Liver (tissue), 9 donors: ENCODE results near the gene FOXN3. TPM values are rescaled to one million over a fixed set of nuclear protein-coding genes. Genes with fewer than 3 reads are reported as not detected.
"Not testable (repeated sequence)": the region's sequence is repeated elsewhere in the genome, so short reads cannot be mapped to it uniquely, and the experiment has no call there.

Experiments
- DNase-seq: peaks from one replicate; pipeline ENCODE4 v3.0.0-alpha.2; 2017; ENCODE audit warnings: low spot score
- H3K27ac ChIP-seq, 2 donors: one replicate each; pipeline ENCODE4 v1.7.0; 2013; ENCODE audit warnings: inconsistent platforms in 2 of 2, low read length in 2 of 2, control low read depth in 1 of 2, low read depth in 1 of 2, mild to moderate bottlenecking in 1 of 2
- H3K27me3 ChIP-seq, 4 donors: one replicate each; pipeline versions ENCODE4 v1.6.1 to v1.7.0; 2013; ENCODE audit warnings: low read length in 3 of 4, inconsistent platforms in 1 of 4, mild to moderate bottlenecking in 1 of 4, moderate library complexity in 1 of 4; ENCODE audit not compliant: control insufficient read depth in 4 of 4, insufficient read depth in 4 of 4
- H3K36me3 ChIP-seq, 4 donors: one replicate each; pipeline versions ENCODE4 v1.6.1 to v1.7.0; 2013; ENCODE audit warnings: low read length in 3 of 4, mild to moderate bottlenecking in 3 of 4, low read depth in 1 of 4, moderate library complexity in 1 of 4; ENCODE audit not compliant: control insufficient read depth in 4 of 4, insufficient read depth in 3 of 4
- H3K4me1 ChIP-seq, 4 donors: one replicate each; pipeline versions ENCODE4 v1.6.1 to v1.7.0; 2013; ENCODE audit warnings: low read length in 3 of 4, mild to moderate bottlenecking in 3 of 4, moderate library complexity in 1 of 4; ENCODE audit not compliant: control insufficient read depth in 4 of 4, insufficient read depth in 4 of 4
- H3K4me3 ChIP-seq, 3 donors: one replicate each; pipeline versions ENCODE4 v1.6.1 to v1.7.0; 2013; ENCODE audit warnings: low read length in 3 of 3, control low read depth in 1 of 3, low read depth in 1 of 3, mild to moderate bottlenecking in 1 of 3
- H3K9ac ChIP-seq, 2 donors: one replicate each; pipeline ENCODE4 v1.7.0; 2013; ENCODE audit warnings: low read length in 2 of 2, mild to moderate bottlenecking in 2 of 2, moderate library complexity in 2 of 2, control low read depth in 1 of 2, low read depth in 1 of 2
- H3K9me3 ChIP-seq, 4 donors: one replicate each; pipeline versions ENCODE4 v1.6.1 to v1.7.0; 2013; ENCODE audit warnings: low read length in 3 of 4; ENCODE audit not compliant: control insufficient read depth in 4 of 4
- ATF3 ChIP-seq: IDR thresholded peaks from 2 replicates; pipeline ENCODE4 v1.6.1; 2016; ENCODE audit warnings: antibody characterized with exemption
- CTCF ChIP-seq: fragments of 150-350 bp; IDR thresholded peaks from 2 replicates; pipeline ENCODE4 v1.5.1; 2017; ENCODE audit warnings: improper control_type of control experiment, low read depth, low read length; ENCODE audit not compliant: missing input control
- EGR1 ChIP-seq, 2 donors: IDR thresholded peaks; 2 replicates each; pipeline ENCODE4 v1.6.1; 2016 to 2018; ENCODE audit warnings: antibody characterized with exemption in 2 of 2, low read depth in 2 of 2
- FOXA1 ChIP-seq: IDR thresholded peaks from 2 replicates; pipeline ENCODE4 v1.6.1; 2016; ENCODE audit warnings: antibody characterized with exemption
- FOXA2 ChIP-seq: IDR thresholded peaks from 2 replicates; pipeline ENCODE4 v1.6.1; 2016; ENCODE audit warnings: antibody characterized with exemption
- GABPA ChIP-seq, 2 donors: IDR thresholded peaks in 1 of 2; conservative IDR thresholded peaks in 1 of 2; 2 replicates each; pipeline ENCODE4 v1.6.1; 2016; ENCODE audit warnings: antibody characterized with exemption in 2 of 2, mild to moderate bottlenecking in 1 of 2, moderate library complexity in 1 of 2
- HNF4A ChIP-seq, 2 donors: conservative IDR thresholded peaks; 2 replicates each; pipeline ENCODE4 v1.6.1; 2016; ENCODE audit warnings: antibody characterized with exemption in 2 of 2, mild to moderate bottlenecking in 2 of 2
- HNF4G ChIP-seq: IDR thresholded peaks from 2 replicates; pipeline ENCODE4 v1.6.1; 2016; ENCODE audit warnings: antibody characterized with exemption
- JUND ChIP-seq, 2 donors: IDR thresholded peaks; 2 replicates each; pipeline ENCODE4 v1.6.1; 2016; ENCODE audit warnings: antibody characterized with exemption in 2 of 2
- MAX ChIP-seq: IDR thresholded peaks from 2 replicates; pipeline ENCODE4 v1.6.1; 2016; ENCODE audit warnings: antibody characterized with exemption
- NR2F2 ChIP-seq: IDR thresholded peaks from 2 replicates; pipeline ENCODE4 v1.6.1; 2016; ENCODE audit warnings: antibody characterized with exemption
- RAD21 ChIP-seq, 2 donors: IDR thresholded peaks; 2 replicates each; pipeline ENCODE4 v1.6.1; 2016; ENCODE audit warnings: antibody characterized with exemption in 2 of 2, mild to moderate bottlenecking in 2 of 2
- REST ChIP-seq: IDR thresholded peaks from 2 replicates; pipeline ENCODE4 v1.6.1; 2016; ENCODE audit warnings: antibody characterized with exemption, mild to moderate bottlenecking
- RXRA ChIP-seq, 2 donors: IDR thresholded peaks; 2 replicates each; pipeline ENCODE4 v1.6.1; 2017 to 2018; ENCODE audit warnings: antibody characterized with exemption in 2 of 2, mild to moderate bottlenecking in 1 of 2
- SP1 ChIP-seq: IDR thresholded peaks from 2 replicates; pipeline ENCODE4 v1.6.1; 2018; ENCODE audit warnings: antibody characterized with exemption, mild to moderate bottlenecking
- YY1 ChIP-seq: IDR thresholded peaks from 2 replicates; pipeline ENCODE4 v1.6.1; 2016; ENCODE audit warnings: antibody characterized with exemption, mild to moderate bottlenecking
- ZBTB33 ChIP-seq: IDR thresholded peaks from 2 replicates; pipeline ENCODE4 v1.6.1; 2016; ENCODE audit warnings: antibody characterized with exemption
- WGBS: extraction: QIAGEN DNeasy Blood & Tissue Kit; methylation state at CpG from one replicate; pipeline ENCODE4 v1.1.7; 2013; 5-methylcytosine and 5-hydroxymethylcytosine counted together
- polyA plus RNA-seq, 2 donors: library from polyadenylated mRNA; stranded (reverse) in 1 of 2; unstranded in 1 of 2; fragments of 200-250 nt in 1 of 2; fragments of >200 nt in 1 of 2; fragmentation: Nextera tagmentation in 1 of 2; extraction: Ambion mirVana in 1 of 2; gene quantifications; one replicate each; pipeline versions ENCODE4 v1.2.1 to v1.2.3, GENCODE V29; 2013 to 2015
- total RNA-seq, 2 donors: library from RNA; depleted of rRNA; stranded (reverse); fragments of >200 nt; gene quantifications; one replicate each; pipeline ENCODE4 v1.2.3, GENCODE V29; 2014
- donor health status: healthy.
- donor health status: healthy.
- donor health status: healthy.
- donor health status: healthy.
- donor health status: healthy.

FOXN3 gene
- total and polyA plus RNA-seq, 4 donors = 17.8 to 44.8 (median 35.3) TPM

- WGBS = 91% methylated on average over 5 of the region's 5 CpGs
- Histone ChIP-seq H3K27me3 (no peaks in the 10 kb centered on the region), H3K9me3 (no peaks in the 10 kb centered on the region), H3K4me3 (no peak overlapping the region), H3K27ac (no peak overlapping the region), H3K4me1 (no peaks in the 10 kb centered on the region), H3K9ac (no peak overlapping the region), H3K36me3 (no peaks in the 10 kb centered on the region)
- DNase-seq = no peak
- TF ChIP-seq SP1 = no peak
- no peak for TF ChIP-seq ZBTB33
- no peak for TF ChIP-seq YY1
- TF ChIP-seq FOXA1 = no peak
- no peak for TF ChIP-seq ATF3
- no peak for TF ChIP-seq EGR1 (IDR thresholded peaks at IDR 0.05; ENCODE audit: low read depth in 2 of 2)
- no peak for TF ChIP-seq NR2F2
- no peak for TF ChIP-seq CTCF
Observed at GRCh38 chr14:89155491-89155890, 261.5 kb downstream of the FOXN3 start.

GRCh38 chr14:89151693-89152092 is 265.3 kb downstream of the FOXN3 start:
- H3K4me1 ChIP-seq, DNase-seq, H3K27me3 ChIP-seq, H3K9ac ChIP-seq, H3K4me3 ChIP-seq, H3K36me3 ChIP-seq, H3K27ac ChIP-seq, H3K9me3 ChIP-seq: not testable (repeated sequence)
- WGBS = 91% methylated on average over 2 of the region's 2 CpGs

GRCh38 chr14:89146274-89146673 is 270.8 kb downstream of the FOXN3 start:
- Histone ChIP-seq H3K4me1 (no peaks in the 10 kb centered on the region), H3K4me3 (no peak overlapping the region), H3K27me3 (no peaks in the 10 kb centered on the region), H3K9me3 (no peaks in the 10 kb centered on the region), H3K9ac (no peak overlapping the region), H3K27ac (no peak overlapping the region), H3K36me3 (no peaks in the 10 kb centered on the region)
- no peak for DNase-seq
- no peak for TF ChIP-seq HNF4G
- no peak for TF ChIP-seq JUND (IDR thresholded peaks at IDR 0.05)
- TF ChIP-seq HNF4A (conservative IDR thresholded peaks at IDR 0.05) = no peak
- no peak for TF ChIP-seq RXRA (IDR thresholded peaks at IDR 0.05)
- TF ChIP-seq GABPA (IDR thresholded peaks at IDR 0.05 in 1 of 2, conservative IDR thresholded peaks at IDR 0.05 in 1 of 2) = no peak
- no peak for TF ChIP-seq FOXA1
- TF ChIP-seq REST = no peak
- TF ChIP-seq SP1 = no peak
- TF ChIP-seq RAD21 (IDR thresholded peaks at IDR 0.05) = no peak
- no peak for TF ChIP-seq NR2F2
- TF ChIP-seq YY1 = no peak
- no peak for TF ChIP-seq MAX
- TF ChIP-seq FOXA2 = no peak
- TF ChIP-seq EGR1 (IDR thresholded peaks at IDR 0.05; ENCODE audit: low read depth in 2 of 2) = no peak
- 91% methylated on average over 7 of the region's 7 CpGs for WGBS
